Panc1 (cell line): ENCODE measurements around the gene CXorf49B.
"Not testable (repeated sequence)": the region's sequence is repeated elsewhere in the genome, so short reads cannot be mapped to it uniquely, and the experiment has no call there.

Experiments used
- POLR2AphosphoS5 ChIP-seq: IDR thresholded peaks from 2 replicates; pipeline ENCODE4 v1.6.1; 2012; ENCODE audit warnings: mild to moderate bottlenecking, low read depth, low read length, moderate library complexity
- TF ChIP-seq, protein P1 (sequence below): fragments of 450-650 bp; IDR thresholded peaks from 2 replicates; pipeline ENCODE4 v1.5.1; 2017; ENCODE audit warnings: mild to moderate bottlenecking

- not testable (repeated sequence) for TF ChIP-seq POLR2AphosphoS5
- TF ChIP-seq, protein P1, sequence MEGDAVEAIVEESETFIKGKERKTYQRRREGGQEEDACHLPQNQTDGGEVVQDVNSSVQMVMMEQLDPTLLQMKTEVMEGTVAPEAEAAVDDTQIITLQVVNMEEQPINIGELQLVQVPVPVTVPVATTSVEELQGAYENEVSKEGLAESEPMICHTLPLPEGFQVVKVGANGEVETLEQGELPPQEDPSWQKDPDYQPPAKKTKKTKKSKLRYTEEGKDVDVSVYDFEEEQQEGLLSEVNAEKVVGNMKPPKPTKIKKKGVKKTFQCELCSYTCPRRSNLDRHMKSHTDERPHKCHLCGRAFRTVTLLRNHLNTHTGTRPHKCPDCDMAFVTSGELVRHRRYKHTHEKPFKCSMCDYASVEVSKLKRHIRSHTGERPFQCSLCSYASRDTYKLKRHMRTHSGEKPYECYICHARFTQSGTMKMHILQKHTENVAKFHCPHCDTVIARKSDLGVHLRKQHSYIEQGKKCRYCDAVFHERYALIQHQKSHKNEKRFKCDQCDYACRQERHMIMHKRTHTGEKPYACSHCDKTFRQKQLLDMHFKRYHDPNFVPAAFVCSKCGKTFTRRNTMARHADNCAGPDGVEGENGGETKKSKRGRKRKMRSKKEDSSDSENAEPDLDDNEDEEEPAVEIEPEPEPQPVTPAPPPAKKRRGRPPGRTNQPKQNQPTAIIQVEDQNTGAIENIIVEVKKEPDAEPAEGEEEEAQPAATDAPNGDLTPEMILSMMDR = not testable (repeated sequence)
These were observed 1.7 kb downstream of the CXorf49B start for GRCh38 chrX:71764832-71765231.
